HepG2 (cell line): ENCODE data around the gene MRPL50. TPM values are rescaled to one million over a fixed set of nuclear protein-coding genes. Genes with fewer than 3 reads are reported as not detected.

Experiments used
- AHR ChIP-seq: IDR thresholded peaks from 2 replicates; pipeline ENCODE4 v1.6.1; 2018; ENCODE audit warnings: missing genetic modification reagents, missing compliant biosample characterization
- ATF7 ChIP-seq, 2 experiments: fragments of 450-650 bp in 1 of 2; sonication (generic) in 1 of 2; formaldehyde crosslinking in 1 of 2; IDR thresholded peaks; 2 replicates each; pipeline versions ENCODE4 v1.4.0 to v1.6.1; 2016 to 2020; ENCODE audit warnings: antibody characterized with exemption in 1 of 2, mild to moderate bottlenecking in 1 of 2, missing genetic modification reagents in 1 of 2
- KLF15 ChIP-seq: sonication (generic); formaldehyde crosslinking; IDR thresholded peaks from 2 replicates; pipeline ENCODE4 v1.8.1; 2023; ENCODE audit warnings: borderline replicate concordance, mild to moderate bottlenecking, inconsistent platforms, missing genetic modification reagents, mixed read lengths
- NFIC ChIP-seq: IDR thresholded peaks from 2 replicates; pipeline ENCODE4 v1.6.1; 2012; ENCODE audit warnings: mild to moderate bottlenecking, low read length, inconsistent platforms
- RAD51 ChIP-seq: fragments of 450-650 bp; IDR thresholded peaks from 2 replicates; pipeline ENCODE4 v1.6.1; 2016; ENCODE audit warnings: borderline replicate concordance
- SMARCC2 ChIP-seq: fragments of 450-650 bp; IDR thresholded peaks from 2 replicates; pipeline ENCODE4 v1.6.1; 2017; ENCODE audit warnings: antibody characterized with exemption, mild to moderate bottlenecking
- TBX3 ChIP-seq: fragments of 450-650 bp; IDR thresholded peaks from 2 replicates; pipeline ENCODE4 v1.6.1; 2017; ENCODE audit warnings: antibody characterized with exemption, mild to moderate bottlenecking, inconsistent platforms, borderline replicate concordance
- polyA plus RNA-seq, 8 experiments: library from polyadenylated mRNA; depleted of rRNA in 3 of 8; stranded (reverse) in 7 of 8; unstranded in 1 of 8; fragments of >200 nt; fragmentation: Illumina TruSeq in 4 of 8; extraction: Trizol in 4 of 8; gene quantifications; 2 replicates each; pipeline versions ENCODE4 v1.2.1 to v1.2.3, GENCODE V29; 2011 to 2016; ENCODE audit warnings: low read depth in 4 of 8, missing spikeins in 1 of 8, mixed read lengths in 1 of 8; ENCODE audit not compliant: insufficient read depth in 1 of 8
- total RNA-seq, 5 experiments: library from RNA; depleted of rRNA; stranded (reverse); fragments of >200 nt; fragmentation: Illumina TruSeq; extraction: Trizol; gene quantifications; 2 replicates each; pipeline ENCODE4 v1.2.3, GENCODE V29; 2016; ENCODE audit warnings: low read depth in 1 of 5
- TF ChIP-seq, protein P1 (sequence below): sonication (generic); formaldehyde crosslinking; IDR thresholded peaks from 2 replicates; pipeline ENCODE4 v1.5.1; 2020; ENCODE audit warnings: mild to moderate bottlenecking, missing genetic modification reagents, moderate library complexity
- TF ChIP-seq, protein P2 (sequence below): IDR thresholded peaks from 2 replicates; pipeline ENCODE4 v1.6.1; 2012; ENCODE audit warnings: low read length, improper control_type of control experiment
- TF ChIP-seq, protein P3 (sequence below): sonication (generic); formaldehyde crosslinking; IDR thresholded peaks from 2 replicates; pipeline ENCODE4 v1.9.0; 2021; ENCODE audit warnings: missing genetic modification reagents, borderline replicate concordance
- TF ChIP-seq, protein P4 (sequence below): sonication (generic); formaldehyde crosslinking; IDR thresholded peaks from 2 replicates; pipeline ENCODE4 v1.4.0; 2020; ENCODE audit warnings: missing genetic modification reagents
- TF ChIP-seq, protein P5 (sequence below): sonication (generic); formaldehyde crosslinking; IDR thresholded peaks from 2 replicates; pipeline ENCODE4 v1.4.0; 2020; ENCODE audit warnings: missing genetic modification reagents
- TF ChIP-seq, protein P6 (sequence below): sonication (generic); formaldehyde crosslinking; IDR thresholded peaks from 2 replicates; pipeline ENCODE4 v1.4.0; 2020; ENCODE audit warnings: mild to moderate bottlenecking, missing genetic modification reagents

Gene MRPL50
- total and polyA plus RNA-seq, 2 of the 13 experiments (the other 11 are each of a cell fraction or from before 2014, with no cell fraction given): 37.1 to 70.0 TPM

DNA sequence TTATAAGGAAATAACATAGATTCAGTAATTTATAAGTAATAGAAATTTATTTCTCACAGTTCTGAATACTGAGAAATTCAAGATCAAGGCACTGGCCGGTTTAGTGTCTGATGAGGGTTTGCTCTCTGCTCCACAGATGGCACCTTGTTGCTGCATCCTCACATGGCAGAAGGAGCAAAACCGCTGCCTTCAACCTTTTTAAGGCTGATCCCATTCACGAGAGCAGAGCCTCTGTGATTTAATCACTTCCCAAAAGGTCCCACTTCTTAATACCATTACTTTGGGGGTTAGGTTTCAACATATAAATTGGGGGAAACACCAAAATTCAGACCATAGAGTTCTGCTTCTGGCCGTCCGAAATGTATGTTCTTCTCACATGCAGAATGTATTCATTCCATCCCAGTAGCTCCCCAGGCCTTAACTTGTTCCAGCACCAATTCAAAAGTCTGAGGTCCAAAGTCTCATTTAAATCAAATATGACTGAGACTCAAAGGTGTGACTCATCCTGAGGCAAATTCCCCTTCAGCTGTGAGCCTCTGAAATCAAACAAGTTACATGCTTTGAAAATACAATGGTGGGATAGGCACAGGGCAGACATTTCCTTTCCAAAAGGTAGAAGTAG is 44.2 kb downstream of the MRPL50 start (continued):
- no peak for TF ChIP-seq KLF15
- TF ChIP-seq AHR (CRISPR knock-in tag): no peak; the same call in 1 of the 2 replicates
- TF ChIP-seq, protein P1, sequence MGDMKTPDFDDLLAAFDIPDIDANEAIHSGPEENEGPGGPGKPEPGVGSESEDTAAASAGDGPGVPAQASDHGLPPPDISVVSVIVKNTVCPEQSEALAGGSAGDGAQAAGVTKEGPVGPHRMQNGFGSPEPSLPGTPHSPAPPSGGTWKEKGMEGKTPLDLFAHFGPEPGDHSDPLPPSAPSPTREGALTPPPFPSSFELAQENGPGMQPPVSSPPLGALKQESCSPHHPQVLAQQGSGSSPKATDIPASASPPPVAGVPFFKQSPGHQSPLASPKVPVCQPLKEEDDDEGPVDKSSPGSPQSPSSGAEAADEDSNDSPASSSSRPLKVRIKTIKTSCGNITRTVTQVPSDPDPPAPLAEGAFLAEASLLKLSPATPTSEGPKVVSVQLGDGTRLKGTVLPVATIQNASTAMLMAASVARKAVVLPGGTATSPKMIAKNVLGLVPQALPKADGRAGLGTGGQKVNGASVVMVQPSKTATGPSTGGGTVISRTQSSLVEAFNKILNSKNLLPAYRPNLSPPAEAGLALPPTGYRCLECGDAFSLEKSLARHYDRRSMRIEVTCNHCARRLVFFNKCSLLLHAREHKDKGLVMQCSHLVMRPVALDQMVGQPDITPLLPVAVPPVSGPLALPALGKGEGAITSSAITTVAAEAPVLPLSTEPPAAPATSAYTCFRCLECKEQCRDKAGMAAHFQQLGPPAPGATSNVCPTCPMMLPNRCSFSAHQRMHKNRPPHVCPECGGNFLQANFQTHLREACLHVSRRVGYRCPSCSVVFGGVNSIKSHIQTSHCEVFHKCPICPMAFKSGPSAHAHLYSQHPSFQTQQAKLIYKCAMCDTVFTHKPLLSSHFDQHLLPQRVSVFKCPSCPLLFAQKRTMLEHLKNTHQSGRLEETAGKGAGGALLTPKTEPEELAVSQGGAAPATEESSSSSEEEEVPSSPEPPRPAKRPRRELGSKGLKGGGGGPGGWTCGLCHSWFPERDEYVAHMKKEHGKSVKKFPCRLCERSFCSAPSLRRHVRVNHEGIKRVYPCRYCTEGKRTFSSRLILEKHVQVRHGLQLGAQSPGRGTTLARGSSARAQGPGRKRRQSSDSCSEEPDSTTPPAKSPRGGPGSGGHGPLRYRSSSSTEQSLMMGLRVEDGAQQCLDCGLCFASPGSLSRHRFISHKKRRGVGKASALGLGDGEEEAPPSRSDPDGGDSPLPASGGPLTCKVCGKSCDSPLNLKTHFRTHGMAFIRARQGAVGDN: no peak
- TF ChIP-seq, protein P2, sequence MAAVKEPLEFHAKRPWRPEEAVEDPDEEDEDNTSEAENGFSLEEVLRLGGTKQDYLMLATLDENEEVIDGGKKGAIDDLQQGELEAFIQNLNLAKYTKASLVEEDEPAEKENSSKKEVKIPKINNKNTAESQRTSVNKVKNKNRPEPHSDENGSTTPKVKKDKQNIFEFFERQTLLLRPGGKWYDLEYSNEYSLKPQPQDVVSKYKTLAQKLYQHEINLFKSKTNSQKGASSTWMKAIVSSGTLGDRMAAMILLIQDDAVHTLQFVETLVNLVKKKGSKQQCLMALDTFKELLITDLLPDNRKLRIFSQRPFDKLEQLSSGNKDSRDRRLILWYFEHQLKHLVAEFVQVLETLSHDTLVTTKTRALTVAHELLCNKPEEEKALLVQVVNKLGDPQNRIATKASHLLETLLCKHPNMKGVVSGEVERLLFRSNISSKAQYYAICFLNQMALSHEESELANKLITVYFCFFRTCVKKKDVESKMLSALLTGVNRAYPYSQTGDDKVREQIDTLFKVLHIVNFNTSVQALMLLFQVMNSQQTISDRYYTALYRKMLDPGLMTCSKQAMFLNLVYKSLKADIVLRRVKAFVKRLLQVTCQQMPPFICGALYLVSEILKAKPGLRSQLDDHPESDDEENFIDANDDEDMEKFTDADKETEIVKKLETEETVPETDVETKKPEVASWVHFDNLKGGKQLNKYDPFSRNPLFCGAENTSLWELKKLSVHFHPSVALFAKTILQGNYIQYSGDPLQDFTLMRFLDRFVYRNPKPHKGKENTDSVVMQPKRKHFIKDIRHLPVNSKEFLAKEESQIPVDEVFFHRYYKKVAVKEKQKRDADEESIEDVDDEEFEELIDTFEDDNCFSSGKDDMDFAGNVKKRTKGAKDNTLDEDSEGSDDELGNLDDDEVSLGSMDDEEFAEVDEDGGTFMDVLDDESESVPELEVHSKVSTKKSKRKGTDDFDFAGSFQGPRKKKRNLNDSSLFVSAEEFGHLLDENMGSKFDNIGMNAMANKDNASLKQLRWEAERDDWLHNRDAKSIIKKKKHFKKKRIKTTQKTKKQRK: no peak
- TF ChIP-seq, protein P3, sequence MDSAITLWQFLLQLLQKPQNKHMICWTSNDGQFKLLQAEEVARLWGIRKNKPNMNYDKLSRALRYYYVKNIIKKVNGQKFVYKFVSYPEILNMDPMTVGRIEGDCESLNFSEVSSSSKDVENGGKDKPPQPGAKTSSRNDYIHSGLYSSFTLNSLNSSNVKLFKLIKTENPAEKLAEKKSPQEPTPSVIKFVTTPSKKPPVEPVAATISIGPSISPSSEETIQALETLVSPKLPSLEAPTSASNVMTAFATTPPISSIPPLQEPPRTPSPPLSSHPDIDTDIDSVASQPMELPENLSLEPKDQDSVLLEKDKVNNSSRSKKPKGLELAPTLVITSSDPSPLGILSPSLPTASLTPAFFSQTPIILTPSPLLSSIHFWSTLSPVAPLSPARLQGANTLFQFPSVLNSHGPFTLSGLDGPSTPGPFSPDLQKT (CRISPR knock-in tag): no peak
- TF ChIP-seq, protein P4, sequence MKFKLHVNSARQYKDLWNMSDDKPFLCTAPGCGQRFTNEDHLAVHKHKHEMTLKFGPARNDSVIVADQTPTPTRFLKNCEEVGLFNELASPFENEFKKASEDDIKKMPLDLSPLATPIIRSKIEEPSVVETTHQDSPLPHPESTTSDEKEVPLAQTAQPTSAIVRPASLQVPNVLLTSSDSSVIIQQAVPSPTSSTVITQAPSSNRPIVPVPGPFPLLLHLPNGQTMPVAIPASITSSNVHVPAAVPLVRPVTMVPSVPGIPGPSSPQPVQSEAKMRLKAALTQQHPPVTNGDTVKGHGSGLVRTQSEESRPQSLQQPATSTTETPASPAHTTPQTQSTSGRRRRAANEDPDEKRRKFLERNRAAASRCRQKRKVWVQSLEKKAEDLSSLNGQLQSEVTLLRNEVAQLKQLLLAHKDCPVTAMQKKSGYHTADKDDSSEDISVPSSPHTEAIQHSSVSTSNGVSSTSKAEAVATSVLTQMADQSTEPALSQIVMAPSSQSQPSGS (CRISPR knock-in tag): peak; percentile 82; the same call in 1 of the 2 replicates
- TF ChIP-seq NFIC: peak; percentile 92
- TF ChIP-seq RAD51: no peak
- TF ChIP-seq SMARCC2: peak; percentile 76; the same call in 1 of the 2 replicates
- TF ChIP-seq ATF7 (IDR thresholded peaks at IDR 0.05): peak; percentile 21; the same call in 1 of the 2 replicates
- TF ChIP-seq ATF7 (CRISPR knock-in tag; IDR thresholded peaks at IDR 0.05): no peak
- TF ChIP-seq, protein P5, sequence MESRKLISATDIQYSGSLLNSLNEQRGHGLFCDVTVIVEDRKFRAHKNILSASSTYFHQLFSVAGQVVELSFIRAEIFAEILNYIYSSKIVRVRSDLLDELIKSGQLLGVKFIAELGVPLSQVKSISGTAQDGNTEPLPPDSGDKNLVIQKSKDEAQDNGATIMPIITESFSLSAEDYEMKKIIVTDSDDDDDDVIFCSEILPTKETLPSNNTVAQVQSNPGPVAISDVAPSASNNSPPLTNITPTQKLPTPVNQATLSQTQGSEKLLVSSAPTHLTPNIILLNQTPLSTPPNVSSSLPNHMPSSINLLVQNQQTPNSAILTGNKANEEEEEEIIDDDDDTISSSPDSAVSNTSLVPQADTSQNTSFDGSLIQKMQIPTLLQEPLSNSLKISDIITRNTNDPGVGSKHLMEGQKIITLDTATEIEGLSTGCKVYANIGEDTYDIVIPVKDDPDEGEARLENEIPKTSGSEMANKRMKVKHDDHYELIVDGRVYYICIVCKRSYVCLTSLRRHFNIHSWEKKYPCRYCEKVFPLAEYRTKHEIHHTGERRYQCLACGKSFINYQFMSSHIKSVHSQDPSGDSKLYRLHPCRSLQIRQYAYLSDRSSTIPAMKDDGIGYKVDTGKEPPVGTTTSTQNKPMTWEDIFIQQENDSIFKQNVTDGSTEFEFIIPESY: no peak
- TF ChIP-seq, protein P6, sequence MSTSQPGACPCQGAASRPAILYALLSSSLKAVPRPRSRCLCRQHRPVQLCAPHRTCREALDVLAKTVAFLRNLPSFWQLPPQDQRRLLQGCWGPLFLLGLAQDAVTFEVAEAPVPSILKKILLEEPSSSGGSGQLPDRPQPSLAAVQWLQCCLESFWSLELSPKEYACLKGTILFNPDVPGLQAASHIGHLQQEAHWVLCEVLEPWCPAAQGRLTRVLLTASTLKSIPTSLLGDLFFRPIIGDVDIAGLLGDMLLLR: no peak
- peak; percentile 34; the same call in 1 of the 2 replicates for TF ChIP-seq TBX3
